K562 (cell line): ENCODE data around the gene TCIRG1.

ENCODE experiments used
- HNRNPLL ChIP-seq: fragments of 200-400 bp; formaldehyde crosslinking; IDR thresholded peaks from 2 replicates; pipeline ENCODE4 v1.6.1; 2017; ENCODE audit warnings: low read length, low read depth, mild to moderate bottlenecking; ENCODE audit not compliant: poor library complexity, severe bottlenecking
- KAT8 ChIP-seq: fragments of 450-650 bp; IDR thresholded peaks from 2 replicates; pipeline ENCODE4 v1.6.1; 2016; ENCODE audit warnings: low read depth, mild to moderate bottlenecking
- RCOR1 ChIP-seq, 2 experiments: IDR thresholded peaks; 2 replicates each; pipeline ENCODE4 v1.6.1; 2012; ENCODE audit warnings: low read depth in 2 of 2, low read length in 2 of 2, borderline replicate concordance in 1 of 2, improper control_type of control experiment in 1 of 2
- TOE1 ChIP-seq, 2 experiments: fragments of 450-650 bp in 1 of 2; sonication (generic) in 1 of 2; formaldehyde crosslinking in 1 of 2; IDR thresholded peaks; 2 replicates each; pipeline versions ENCODE4 v1.7.1 to v1.8.0; 2016 to 2022; ENCODE audit warnings: borderline replicate concordance in 2 of 2, mild to moderate bottlenecking in 2 of 2, antibody characterized with exemption in 1 of 2, inconsistent platforms in 1 of 2, low read depth in 1 of 2, missing genetic modification reagents in 1 of 2, moderate library complexity in 1 of 2
- VEZF1 ChIP-seq: fragments of 200-800 bp; sonication (Bioruptor generic); IDR thresholded peaks from 2 replicates; pipeline ENCODE4 v1.6.1; 2017; ENCODE audit warnings: missing genetic modification characterization, missing compliant biosample characterization
- TF ChIP-seq, protein P1 (sequence below): conservative IDR thresholded peaks from 2 replicates; pipeline ENCODE4 v1.6.1; 2011; ENCODE audit warnings: low read depth, mild to moderate bottlenecking, low read length; ENCODE audit not compliant: control insufficient read depth
- TF ChIP-seq, protein P2 (sequence below): fragments of 250-450 bp; sonication (Bioruptor Pico); IDR thresholded peaks from 2 replicates; pipeline ENCODE4 v1.5.0; 2020; ENCODE audit warnings: mild to moderate bottlenecking, borderline replicate concordance

DNA sequence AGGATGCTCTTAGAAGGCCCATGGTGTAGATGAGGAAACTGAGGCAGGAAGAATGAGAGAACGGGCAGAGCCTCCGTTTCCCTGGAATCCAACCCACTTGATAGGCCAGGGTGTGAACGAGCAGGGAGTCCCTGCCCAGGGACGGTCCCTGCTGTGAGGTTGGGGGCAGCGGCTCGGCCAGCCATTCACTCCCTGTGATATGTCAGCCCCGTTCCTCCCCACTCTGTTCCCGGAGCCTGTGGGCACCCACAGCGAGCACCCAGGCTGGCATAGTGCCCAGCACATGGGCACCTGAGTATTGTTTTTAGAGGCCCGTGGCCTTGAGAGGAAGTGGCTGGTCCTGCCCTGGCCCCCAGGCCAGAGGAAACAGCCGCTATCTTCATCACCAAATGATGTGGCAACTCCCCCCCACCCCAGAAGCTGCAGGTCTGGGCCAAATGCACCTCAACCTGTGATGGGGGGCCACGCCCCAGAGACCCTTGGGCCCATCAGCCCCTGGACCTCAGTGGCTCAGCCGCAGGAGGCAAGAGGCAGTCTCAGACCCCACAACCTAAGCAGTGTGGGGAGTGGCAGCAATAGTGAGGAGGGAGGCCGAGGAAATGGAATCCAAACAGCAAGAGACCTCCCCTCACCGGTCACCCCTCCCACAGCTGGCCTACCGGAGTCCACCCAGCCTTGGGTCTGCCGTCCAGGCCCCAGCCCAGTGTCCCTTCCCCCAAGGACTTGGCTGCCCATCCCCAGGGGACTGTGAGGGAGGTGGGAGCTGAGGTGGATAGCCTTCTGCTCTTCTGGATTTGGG is 26.6 kb upstream of the TCIRG1 start:
- TF ChIP-seq, protein P1, sequence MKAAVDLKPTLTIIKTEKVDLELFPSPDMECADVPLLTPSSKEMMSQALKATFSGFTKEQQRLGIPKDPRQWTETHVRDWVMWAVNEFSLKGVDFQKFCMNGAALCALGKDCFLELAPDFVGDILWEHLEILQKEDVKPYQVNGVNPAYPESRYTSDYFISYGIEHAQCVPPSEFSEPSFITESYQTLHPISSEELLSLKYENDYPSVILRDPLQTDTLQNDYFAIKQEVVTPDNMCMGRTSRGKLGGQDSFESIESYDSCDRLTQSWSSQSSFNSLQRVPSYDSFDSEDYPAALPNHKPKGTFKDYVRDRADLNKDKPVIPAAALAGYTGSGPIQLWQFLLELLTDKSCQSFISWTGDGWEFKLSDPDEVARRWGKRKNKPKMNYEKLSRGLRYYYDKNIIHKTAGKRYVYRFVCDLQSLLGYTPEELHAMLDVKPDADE: no peak
- TF ChIP-seq TOE1 (IDR thresholded peaks at IDR 0.05; ENCODE audit: borderline replicate concordance) (no peak), TOE1 (CRISPR knock-in tag; IDR thresholded peaks at IDR 0.05; ENCODE audit: borderline replicate concordance, low read depth) (no peak), RCOR1 (IDR thresholded peaks at IDR 0.05; ENCODE audit: borderline replicate concordance in 1 of 2, low read depth in 2 of 2, low read length in 2 of 2) (no peak), KAT8 (no peak), HNRNPLL (no peak), VEZF1 (CRISPR knock-in tag) (no peak)
- TF ChIP-seq, protein P2, sequence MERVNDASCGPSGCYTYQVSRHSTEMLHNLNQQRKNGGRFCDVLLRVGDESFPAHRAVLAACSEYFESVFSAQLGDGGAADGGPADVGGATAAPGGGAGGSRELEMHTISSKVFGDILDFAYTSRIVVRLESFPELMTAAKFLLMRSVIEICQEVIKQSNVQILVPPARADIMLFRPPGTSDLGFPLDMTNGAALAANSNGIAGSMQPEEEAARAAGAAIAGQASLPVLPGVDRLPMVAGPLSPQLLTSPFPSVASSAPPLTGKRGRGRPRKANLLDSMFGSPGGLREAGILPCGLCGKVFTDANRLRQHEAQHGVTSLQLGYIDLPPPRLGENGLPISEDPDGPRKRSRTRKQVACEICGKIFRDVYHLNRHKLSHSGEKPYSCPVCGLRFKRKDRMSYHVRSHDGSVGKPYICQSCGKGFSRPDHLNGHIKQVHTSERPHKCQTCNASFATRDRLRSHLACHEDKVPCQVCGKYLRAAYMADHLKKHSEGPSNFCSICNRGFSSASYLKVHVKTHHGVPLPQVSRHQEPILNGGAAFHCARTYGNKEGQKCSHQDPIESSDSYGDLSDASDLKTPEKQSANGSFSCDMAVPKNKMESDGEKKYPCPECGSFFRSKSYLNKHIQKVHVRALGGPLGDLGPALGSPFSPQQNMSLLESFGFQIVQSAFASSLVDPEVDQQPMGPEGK (CRISPR knock-in tag): no peak
